Measurements from ENCODE around the gene DYNLT1.

DYNLT1 gene

GRCh38 chr6:158604048-158604406 is 40.5 kb downstream of the DYNLT1 start:
- H3K9ac ChIP-seq (ENCODE audit: low read length in 5 of 5): no peak overlapping the region
- peaks cover 0 to 2% (median under 1%) of the 10 kb centered on the region in 5 donors for H3K4me1 ChIP-seq (ENCODE audit: control insufficient read depth in 5 of 5, insufficient read depth in 5 of 5, low read length in 5 of 5)
- H3K4me3 ChIP-seq (ENCODE audit: low read depth in 1 of 5, low read length in 5 of 5): no peak overlapping the region
- H3K27me3 ChIP-seq (ENCODE audit: control insufficient read depth in 5 of 5, insufficient read depth in 4 of 5, low read length in 5 of 5): no peaks in the 10 kb centered on the region
- peaks cover 0 to 51% (median 34%) of the 10 kb centered on the region in 5 donors for H3K36me3 ChIP-seq (ENCODE audit: control insufficient read depth in 5 of 5, insufficient read depth in 5 of 5, low read length in 5 of 5)
- H3K27ac ChIP-seq (ENCODE audit: low read depth, low read length): no peak overlapping the region
- H3K9me3 ChIP-seq (ENCODE audit: control insufficient read depth in 5 of 5, low read length in 5 of 5): no peaks in the 10 kb centered on the region

- Histone ChIP-seq H3K4me1 (ENCODE audit: control insufficient read depth in 5 of 5, insufficient read depth in 5 of 5, low read length in 5 of 5) (peaks cover 0 to 2% (median 0%) of the 10 kb centered on the region in 5 donors), H3K27ac (ENCODE audit: low read depth, low read length) (no peak overlapping the region), H3K4me3 (ENCODE audit: low read depth in 1 of 5, low read length in 5 of 5) (no peak overlapping the region), H3K36me3 (ENCODE audit: control insufficient read depth in 5 of 5, insufficient read depth in 5 of 5, low read length in 5 of 5) (peaks cover 0 to 48% (median 30%) of the 10 kb centered on the region in 5 donors), H3K9ac (ENCODE audit: low read length in 5 of 5) (no peak overlapping the region), H3K27me3 (ENCODE audit: control insufficient read depth in 5 of 5, insufficient read depth in 4 of 5, low read length in 5 of 5) (no peaks in the 10 kb centered on the region), H3K9me3 (ENCODE audit: control insufficient read depth in 5 of 5, low read length in 5 of 5) (no peaks in the 10 kb centered on the region)
These were observed 41.1 kb downstream of the DYNLT1 start for GRCh38 chr6:158603261-158604047.

DNA sequence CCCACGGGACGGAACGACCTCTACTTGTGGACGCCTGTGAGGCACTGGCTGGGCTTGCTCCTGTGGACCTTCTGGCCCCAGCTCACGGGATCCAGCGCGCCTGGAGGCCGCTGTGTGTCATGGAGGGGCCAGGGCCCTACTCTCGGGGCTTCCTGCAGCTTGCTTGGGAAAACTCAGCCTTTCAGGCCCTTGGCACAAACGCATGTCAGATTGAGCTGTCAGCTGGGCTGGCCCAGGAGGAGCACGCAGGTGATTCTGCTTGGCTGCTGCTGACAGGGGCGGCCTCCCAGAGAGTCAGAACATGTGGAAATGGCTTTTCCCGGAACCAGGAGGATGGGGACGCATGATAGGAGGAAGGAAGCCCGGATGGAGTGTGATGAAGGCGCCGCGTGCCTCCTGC is 44.9 kb downstream of the DYNLT1 start:
- peaks cover 0 to 40% (median 29%) of the 10 kb centered on the region in 5 donors for H3K36me3 ChIP-seq (ENCODE audit: control insufficient read depth in 5 of 5, insufficient read depth in 5 of 5, low read length in 5 of 5)

DNA sequence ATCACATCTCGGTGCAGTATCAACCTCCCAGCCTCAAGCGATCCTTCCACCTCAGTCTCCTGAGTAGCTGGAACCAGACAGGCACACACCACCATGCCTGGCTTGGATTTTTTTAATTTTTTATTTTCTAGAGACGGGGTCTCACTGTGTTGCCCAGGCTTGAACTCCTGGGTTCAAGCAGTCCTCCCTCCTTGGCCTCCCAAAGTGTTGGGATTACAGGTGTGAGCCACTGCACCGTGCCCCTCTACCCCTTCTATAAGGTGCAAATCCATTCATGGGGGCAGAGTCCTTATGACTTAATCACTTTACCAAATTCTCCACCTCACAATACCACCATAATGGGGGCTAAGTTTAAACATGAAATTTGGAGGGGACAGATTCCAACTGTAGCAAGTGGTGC is 47.0 kb downstream of the DYNLT1 start:
- H3K36me3 ChIP-seq (ENCODE audit: control insufficient read depth in 5 of 5, insufficient read depth in 5 of 5, low read length in 5 of 5): peaks cover 0 to 49% (median 35%) of the 10 kb centered on the region in 5 donors
- H3K4me1 ChIP-seq (ENCODE audit: control insufficient read depth in 5 of 5, insufficient read depth in 5 of 5, low read length in 5 of 5): no peaks in the 10 kb centered on the region
- no peak overlapping the region for H3K4me3 ChIP-seq (ENCODE audit: low read depth in 1 of 5, low read length in 5 of 5)
- no peaks in the 10 kb centered on the region for H3K27me3 ChIP-seq (ENCODE audit: control insufficient read depth in 5 of 5, insufficient read depth in 4 of 5, low read length in 5 of 5)
- H3K9ac ChIP-seq (ENCODE audit: low read length in 5 of 5): no peak overlapping the region
- no peaks in the 10 kb centered on the region for H3K9me3 ChIP-seq (ENCODE audit: control insufficient read depth in 5 of 5, low read length in 5 of 5)
- no peak overlapping the region for H3K27ac ChIP-seq (ENCODE audit: low read depth, low read length)

More for the DNA sequence above, 44.9 kb downstream of the DYNLT1 start:
- no peak overlapping the region for H3K4me3 ChIP-seq (ENCODE audit: low read depth in 1 of 5, low read length in 5 of 5)
- H3K9ac ChIP-seq (ENCODE audit: low read length in 5 of 5): no peak overlapping the region
- no peaks in the 10 kb centered on the region for H3K4me1 ChIP-seq (ENCODE audit: control insufficient read depth in 5 of 5, insufficient read depth in 5 of 5, low read length in 5 of 5)
- no peak overlapping the region for H3K27ac ChIP-seq (ENCODE audit: low read depth, low read length)
- H3K27me3 ChIP-seq (ENCODE audit: control insufficient read depth in 5 of 5, insufficient read depth in 4 of 5, low read length in 5 of 5): no peaks in the 10 kb centered on the region
- H3K9me3 ChIP-seq (ENCODE audit: control insufficient read depth in 5 of 5, low read length in 5 of 5): no peaks in the 10 kb centered on the region

DNA sequence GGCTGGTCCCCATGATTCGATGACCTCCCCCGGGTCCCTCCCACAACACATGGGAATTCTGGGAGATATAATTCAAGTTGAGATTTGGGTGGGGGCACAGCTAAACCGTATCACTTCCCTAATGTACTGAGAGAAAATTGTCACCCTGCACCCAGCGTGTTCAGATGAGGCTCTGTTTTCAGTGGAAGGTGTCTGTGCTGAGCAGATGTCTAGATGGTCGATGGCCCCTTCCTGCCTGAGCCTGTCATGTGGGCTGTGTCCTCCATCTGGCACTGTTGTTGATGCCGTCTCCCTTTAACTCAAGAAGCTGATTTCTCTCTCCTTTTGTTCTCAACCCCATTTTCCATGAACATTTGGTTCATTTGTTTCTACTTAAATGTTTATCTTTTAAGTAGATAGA is 47.7 kb downstream of the DYNLT1 start:
- peaks cover 3 to 53% (median 42%) of the 10 kb centered on the region in 5 donors for H3K36me3 ChIP-seq (ENCODE audit: control insufficient read depth in 5 of 5, insufficient read depth in 5 of 5, low read length in 5 of 5)
- no peak overlapping the region for H3K9ac ChIP-seq (ENCODE audit: low read length in 5 of 5)
- no peak overlapping the region for H3K27ac ChIP-seq (ENCODE audit: low read depth, low read length)
- no peaks in the 10 kb centered on the region for H3K27me3 ChIP-seq (ENCODE audit: control insufficient read depth in 5 of 5, insufficient read depth in 4 of 5, low read length in 5 of 5)
- H3K9me3 ChIP-seq (ENCODE audit: control insufficient read depth in 5 of 5, low read length in 5 of 5): no peaks in the 10 kb centered on the region
- no peak overlapping the region for H3K4me3 ChIP-seq (ENCODE audit: low read depth in 1 of 5, low read length in 5 of 5)
- no peaks in the 10 kb centered on the region for H3K4me1 ChIP-seq (ENCODE audit: control insufficient read depth in 5 of 5, insufficient read depth in 5 of 5, low read length in 5 of 5)

DNA sequence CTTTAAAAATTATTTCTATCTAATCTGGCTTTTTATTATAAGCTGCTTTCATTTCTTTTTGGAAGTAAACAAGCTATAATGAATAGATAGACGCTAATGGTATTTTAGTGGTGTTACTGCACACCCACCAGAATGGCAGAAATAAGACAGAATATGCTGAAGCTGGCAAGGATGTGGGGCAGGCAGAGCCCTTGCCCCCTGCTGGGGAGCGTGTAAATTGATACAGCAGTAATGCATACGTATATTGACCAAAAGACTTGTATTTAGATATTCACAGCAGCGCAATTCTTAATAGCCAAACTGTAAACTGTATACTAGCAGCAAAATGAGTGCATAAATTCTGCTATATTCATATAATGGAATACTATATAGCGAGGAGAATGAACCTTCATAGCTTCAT is 49.3 kb downstream of the DYNLT1 start:
- no peaks in the 10 kb centered on the region for H3K9me3 ChIP-seq (ENCODE audit: control insufficient read depth in 5 of 5, low read length in 5 of 5)
- H3K27ac ChIP-seq (ENCODE audit: low read depth, low read length): no peak overlapping the region
- no peak overlapping the region for H3K4me3 ChIP-seq (ENCODE audit: low read depth in 1 of 5, low read length in 5 of 5)
- no peaks in the 10 kb centered on the region for H3K27me3 ChIP-seq (ENCODE audit: control insufficient read depth in 5 of 5, insufficient read depth in 4 of 5, low read length in 5 of 5)
- peaks cover 7 to 65% (median 55%) of the 10 kb centered on the region in 5 donors for H3K36me3 ChIP-seq (ENCODE audit: control insufficient read depth in 5 of 5, insufficient read depth in 5 of 5, low read length in 5 of 5)
- no peak overlapping the region for H3K9ac ChIP-seq (ENCODE audit: low read length in 5 of 5)
- H3K4me1 ChIP-seq (ENCODE audit: control insufficient read depth in 5 of 5, insufficient read depth in 5 of 5, low read length in 5 of 5): peaks cover 0 to 6% (median 0%) of the 10 kb centered on the region in 5 donors

GRCh38 chr6:158593670-158594069 is 50.9 kb downstream of the DYNLT1 start:
- Histone ChIP-seq H3K4me3 (ENCODE audit: low read depth in 1 of 5, low read length in 5 of 5) (no peak overlapping the region), H3K27ac (ENCODE audit: low read depth, low read length) (no peak overlapping the region), H3K36me3 (ENCODE audit: control insufficient read depth in 5 of 5, insufficient read depth in 5 of 5, low read length in 5 of 5) (peaks cover 7 to 68% (median 56%) of the 10 kb centered on the region in 5 donors), H3K27me3 (ENCODE audit: control insufficient read depth in 5 of 5, insufficient read depth in 4 of 5, low read length in 5 of 5) (no peaks in the 10 kb centered on the region), H3K4me1 (ENCODE audit: control insufficient read depth in 5 of 5, insufficient read depth in 5 of 5, low read length in 5 of 5) (peaks cover 0 to 9% (median 6%) of the 10 kb centered on the region in 5 donors), H3K9me3 (ENCODE audit: control insufficient read depth in 5 of 5, low read length in 5 of 5) (no peaks in the 10 kb centered on the region), H3K9ac (ENCODE audit: low read length in 5 of 5) (no peak overlapping the region)

DNA sequence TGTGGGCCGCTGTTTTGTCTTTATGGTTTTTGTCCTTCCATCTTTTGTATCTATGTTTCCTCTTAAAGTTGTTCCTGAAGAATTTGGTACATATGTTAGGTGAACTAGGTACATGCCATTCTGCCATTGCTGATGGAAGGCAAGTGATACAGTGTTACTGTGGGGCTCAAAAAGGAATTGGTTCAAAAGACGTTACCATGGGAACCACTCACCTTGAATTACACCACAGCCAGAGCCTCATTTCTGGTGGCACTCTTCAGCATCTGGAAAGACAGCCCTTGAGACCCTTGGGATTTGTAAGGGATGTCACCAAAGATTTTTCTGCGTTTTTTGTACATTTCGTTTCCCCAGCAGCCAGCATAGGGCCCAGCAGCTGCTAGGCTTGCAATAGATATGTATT is 52.7 kb downstream of the DYNLT1 start:
- H3K36me3 ChIP-seq (ENCODE audit: control insufficient read depth in 5 of 5, insufficient read depth in 5 of 5, low read length in 5 of 5): peaks cover 7 to 68% (median 54%) of the 10 kb centered on the region in 5 donors
- no peak overlapping the region for H3K4me3 ChIP-seq (ENCODE audit: low read depth in 1 of 5, low read length in 5 of 5)
- H3K4me1 ChIP-seq (ENCODE audit: control insufficient read depth in 5 of 5, insufficient read depth in 5 of 5, low read length in 5 of 5): peaks cover 0 to 20% (median 9%) of the 10 kb centered on the region in 5 donors
- H3K27me3 ChIP-seq (ENCODE audit: control insufficient read depth in 5 of 5, insufficient read depth in 4 of 5, low read length in 5 of 5): no peaks in the 10 kb centered on the region
- H3K9me3 ChIP-seq (ENCODE audit: control insufficient read depth in 5 of 5, low read length in 5 of 5): no peaks in the 10 kb centered on the region
- no peak overlapping the region for H3K9ac ChIP-seq (ENCODE audit: low read length in 5 of 5)
- no peak overlapping the region for H3K27ac ChIP-seq (ENCODE audit: low read depth, low read length)

- Histone ChIP-seq H3K9me3 (ENCODE audit: control insufficient read depth in 5 of 5, low read length in 5 of 5) (no peaks in the 10 kb centered on the region), H3K36me3 (ENCODE audit: control insufficient read depth in 5 of 5, insufficient read depth in 5 of 5, low read length in 5 of 5) (peaks cover 7 to 68% (median 59%) of the 10 kb centered on the region in 5 donors), H3K4me1 (ENCODE audit: control insufficient read depth in 5 of 5, insufficient read depth in 5 of 5, low read length in 5 of 5) (peaks cover 0 to 25% (median 9%) of the 10 kb centered on the region in 5 donors), H3K4me3 (ENCODE audit: low read depth in 1 of 5, low read length in 5 of 5) (no peak overlapping the region), H3K9ac (ENCODE audit: low read length in 5 of 5) (no peak overlapping the region), H3K27me3 (ENCODE audit: control insufficient read depth in 5 of 5, insufficient read depth in 4 of 5, low read length in 5 of 5) (no peaks in the 10 kb centered on the region), H3K27ac (ENCODE audit: low read depth, low read length) (no peak overlapping the region)
These were observed 53.3 kb downstream of the DYNLT1 start for GRCh38 chr6:158591134-158591809.

GRCh38 chr6:158589366-158589765 is 55.2 kb downstream of the DYNLT1 start:
- Histone ChIP-seq H3K36me3 (ENCODE audit: control insufficient read depth in 5 of 5, insufficient read depth in 5 of 5, low read length in 5 of 5) (peaks cover 7 to 80% (median 69%) of the 10 kb centered on the region in 5 donors), H3K9me3 (ENCODE audit: control insufficient read depth in 5 of 5, low read length in 5 of 5) (no peaks in the 10 kb centered on the region), H3K9ac (ENCODE audit: low read length in 5 of 5) (no peak overlapping the region), H3K4me3 (ENCODE audit: low read depth in 1 of 5, low read length in 5 of 5) (no peak overlapping the region), H3K4me1 (ENCODE audit: control insufficient read depth in 5 of 5, insufficient read depth in 5 of 5, low read length in 5 of 5) (peaks cover 0 to 25% (median 9%) of the 10 kb centered on the region in 5 donors), H3K27me3 (ENCODE audit: control insufficient read depth in 5 of 5, insufficient read depth in 4 of 5, low read length in 5 of 5) (no peaks in the 10 kb centered on the region), H3K27ac (ENCODE audit: low read depth, low read length) (no peak overlapping the region)

All from subcutaneous abdominal adipose tissue (tissue), 5 donors.